ENCODE results near the gene CEND1.
A peak's percentile ranks its signal among the peaks of the same experiment; 100 is the strongest.

The CEND1 gene

DNA sequence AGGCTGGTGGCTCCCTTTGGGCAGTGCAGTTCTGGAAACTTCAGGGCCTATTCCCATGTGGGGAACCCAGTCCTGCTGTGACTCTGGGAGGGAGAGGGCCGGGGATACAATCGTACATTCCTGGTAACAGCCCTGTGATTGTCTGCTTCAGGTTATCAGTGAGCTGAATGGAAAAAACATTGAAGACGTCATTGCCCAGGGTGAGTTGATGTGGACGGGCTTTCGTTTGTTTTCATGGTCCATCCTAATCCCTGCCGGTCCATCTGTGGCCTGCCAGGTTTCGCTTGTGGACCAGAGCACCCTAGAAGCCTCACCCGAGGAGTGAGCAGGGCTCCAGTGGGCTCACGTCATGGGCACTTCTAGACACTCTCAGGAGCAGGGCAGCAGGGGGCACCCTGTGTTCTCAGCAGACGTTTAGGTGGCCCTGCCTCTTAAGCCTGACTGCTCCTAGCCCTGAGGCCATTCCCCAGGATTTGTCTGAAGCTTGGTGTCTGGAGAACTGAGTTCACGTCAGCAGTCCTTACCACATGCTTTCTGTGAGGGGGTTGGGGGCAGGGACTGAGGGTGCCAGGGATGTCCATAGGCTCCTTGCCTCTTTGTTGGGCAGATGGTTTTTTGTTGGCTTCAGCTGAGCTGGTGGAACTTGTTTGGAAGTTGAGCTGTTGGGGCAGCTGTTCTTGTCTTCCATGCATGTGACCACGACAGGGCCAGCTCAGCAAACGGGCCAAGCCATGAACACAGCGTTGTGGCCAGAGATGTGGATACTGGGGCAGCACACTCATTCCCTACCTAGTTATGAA lies 21.8 kb upstream of the CEND1 start:
- no peak for DNase-seq

GRCh38 chr11:810040-810567 lies 20.2 kb upstream of the CEND1 start:
- DNase-seq, result no peak

DNA sequence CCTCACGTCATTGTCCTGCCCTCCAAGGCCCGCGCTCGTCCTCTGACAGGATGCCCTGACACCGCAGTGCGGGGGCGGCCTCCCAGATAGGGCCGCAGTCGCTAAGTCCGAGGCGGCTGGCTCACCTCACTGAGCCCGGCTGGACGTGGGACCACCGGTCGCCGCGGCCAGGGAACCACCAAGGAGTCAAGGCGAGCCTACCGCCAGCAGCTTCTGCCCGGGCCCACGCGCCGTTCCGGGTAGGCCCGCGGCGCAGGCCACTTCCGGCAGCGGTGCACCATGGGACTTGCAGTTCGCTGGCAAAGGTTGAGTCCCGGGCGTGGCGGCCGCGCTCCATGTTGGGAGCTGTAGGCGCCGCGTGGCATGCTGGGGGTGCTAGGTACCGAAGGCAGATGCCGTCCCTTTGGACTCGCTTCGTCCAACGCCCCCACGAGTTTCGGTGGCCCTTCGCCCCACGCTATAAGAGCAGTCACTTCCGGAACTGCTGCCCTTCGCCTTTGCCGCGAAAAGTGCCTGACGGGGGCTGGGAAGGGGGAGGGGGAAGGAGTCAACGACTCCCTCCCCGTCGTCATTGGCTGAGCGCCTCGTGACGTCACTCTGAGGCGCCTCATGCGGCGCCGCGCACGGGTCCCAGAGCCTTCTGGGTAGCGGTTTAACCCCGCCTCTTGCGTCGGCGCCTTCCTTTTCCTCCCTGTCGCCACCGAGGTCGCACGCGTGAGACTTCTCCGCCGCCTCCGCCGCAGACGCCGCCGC lies 19.6 kb upstream of the CEND1 start, which contains the start of gene RPLP2:
TSS of gene RPLP2 (plus strand) at position 681 of the 753 bp plus-strand sequence. CDS start 268 bp downstream, outside the sequence.
- DNase-seq, result peak; percentile 98

DNA sequence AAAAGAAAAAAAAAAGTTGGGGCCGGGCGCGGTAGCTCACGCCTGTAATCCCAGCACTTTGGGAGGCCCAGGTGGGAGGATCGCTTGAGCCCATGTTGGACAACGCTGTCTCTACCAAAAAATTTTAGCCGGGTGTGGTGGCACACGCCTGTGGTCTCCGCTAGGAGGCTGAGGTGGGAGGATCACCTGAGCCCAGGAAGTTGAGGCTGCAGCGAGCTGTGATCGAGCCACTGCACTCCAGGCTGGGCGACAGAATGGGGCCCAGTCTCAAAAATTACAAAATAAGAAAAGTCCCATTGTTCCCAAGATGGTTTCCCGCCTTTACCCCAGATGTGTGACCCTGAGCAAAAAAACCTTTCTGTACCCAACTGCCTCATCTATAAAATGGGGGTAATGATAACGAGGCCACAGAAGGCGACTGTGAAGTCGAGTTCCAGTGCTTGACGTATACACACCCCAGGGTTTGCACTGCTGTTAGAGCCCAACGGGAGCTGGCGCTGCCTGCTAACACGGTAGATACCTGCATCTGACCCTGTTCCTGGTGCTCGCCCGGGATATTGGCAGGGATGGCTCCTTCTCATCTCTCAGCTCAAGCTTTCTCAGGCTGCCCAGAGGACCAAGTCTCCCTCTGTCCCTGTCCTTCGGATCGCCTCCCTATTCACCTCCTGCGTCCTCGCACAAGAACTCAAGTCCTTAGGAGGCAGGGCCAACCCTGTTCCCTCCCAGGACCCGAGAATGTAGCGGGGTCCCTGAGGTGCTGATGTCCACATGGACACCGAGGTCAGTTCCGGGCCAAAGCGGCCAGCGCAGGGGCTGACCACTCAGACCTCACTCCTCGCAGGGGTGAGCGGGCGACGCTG lies 18.8 kb upstream of the CEND1 start:
- no peak for DNase-seq

- DNase-seq, result no peak
These were observed 14.7 kb upstream of the CEND1 start for GRCh38 chr11:804599-804964.

DNA sequence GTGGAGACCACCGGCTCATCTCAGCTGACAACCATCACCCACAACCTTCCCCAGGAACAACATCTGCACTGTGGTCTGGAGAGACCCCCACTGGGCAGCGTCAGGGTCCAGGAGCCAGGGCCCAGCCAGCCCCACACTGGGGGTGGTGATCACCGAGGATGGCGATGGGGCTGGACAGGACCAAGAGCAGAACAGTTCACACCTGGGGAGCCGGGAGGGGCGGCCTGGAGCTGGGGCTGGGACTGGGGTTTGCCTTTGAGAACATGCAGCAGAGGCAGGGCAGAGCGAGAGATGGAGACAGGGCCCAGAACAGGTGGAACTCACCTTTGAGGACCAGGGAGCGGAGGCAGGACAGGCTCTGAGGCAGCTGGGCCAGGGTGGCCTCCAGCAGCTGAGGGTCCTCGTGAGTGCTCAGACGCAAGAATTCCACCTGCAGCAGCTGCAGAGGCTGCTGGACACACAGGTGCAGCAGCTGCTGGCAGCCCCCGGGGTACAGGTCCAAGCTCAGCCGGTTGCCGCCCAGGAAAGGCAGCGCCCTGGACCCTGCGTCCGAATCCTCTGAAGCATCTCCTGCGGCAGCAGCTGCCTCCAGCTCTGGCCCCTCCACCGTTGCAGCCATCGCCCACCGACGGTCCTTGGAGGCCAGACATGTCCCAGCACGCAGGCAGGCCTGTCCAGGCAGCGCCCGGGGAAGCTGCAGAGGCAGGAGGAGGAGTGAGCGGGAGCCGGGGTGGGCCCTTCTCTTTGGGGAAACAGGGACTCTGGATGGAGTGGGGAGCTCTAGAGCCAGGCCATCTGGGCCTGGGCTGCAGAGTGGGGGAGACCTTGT lies 14.1 kb upstream of the CEND1 start:
- DNase-seq, result no peak

DNA sequence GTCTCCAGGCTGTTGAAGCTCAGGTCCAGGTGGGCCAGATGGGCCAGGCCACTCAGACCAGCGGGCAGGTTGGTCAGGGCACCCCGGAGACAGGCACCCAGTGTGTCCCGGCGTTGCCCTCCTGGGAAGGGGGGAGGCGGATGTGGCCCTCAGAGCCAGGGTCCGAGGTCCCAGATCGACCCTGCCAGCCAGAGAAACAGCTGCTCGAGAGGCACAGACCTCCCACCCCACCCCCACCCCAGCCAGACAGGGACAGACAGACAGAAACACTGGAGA lies 13.5 kb upstream of the CEND1 start:
- no peak for DNase-seq

GRCh38 chr11:802693-803466 lies 13.0 kb upstream of the CEND1 start:
- DNase-seq, result no peak

DNA sequence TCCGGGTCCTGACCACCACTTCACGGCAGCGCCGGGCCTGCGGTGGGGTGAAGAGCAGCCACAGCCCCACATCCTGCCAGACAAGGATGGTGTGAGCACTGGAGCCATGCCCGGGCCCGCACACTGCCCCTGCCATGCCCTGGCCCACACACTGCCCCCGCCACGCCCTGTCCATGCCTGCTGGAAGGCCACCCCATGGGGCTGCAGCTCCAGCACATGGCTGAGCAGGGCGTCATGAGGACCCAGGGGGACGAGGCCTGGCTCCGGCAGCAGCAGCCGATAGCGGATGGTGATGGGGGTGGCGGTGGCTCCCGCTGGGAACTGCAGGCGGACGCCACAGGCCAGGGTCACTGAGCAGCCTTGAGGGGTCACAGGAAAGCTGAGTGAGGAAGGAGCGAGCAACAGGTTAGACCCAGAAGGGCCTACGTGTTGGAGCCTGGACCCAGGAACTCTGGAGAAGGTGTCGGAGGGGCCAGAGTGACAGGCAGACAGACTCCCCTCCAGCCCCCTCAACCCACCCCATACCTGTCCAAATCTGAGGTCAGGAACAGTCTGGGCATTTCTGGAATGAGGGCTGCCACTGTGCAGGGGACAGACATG lies 12.2 kb upstream of the CEND1 start:
- no peak for DNase-seq

DNA sequence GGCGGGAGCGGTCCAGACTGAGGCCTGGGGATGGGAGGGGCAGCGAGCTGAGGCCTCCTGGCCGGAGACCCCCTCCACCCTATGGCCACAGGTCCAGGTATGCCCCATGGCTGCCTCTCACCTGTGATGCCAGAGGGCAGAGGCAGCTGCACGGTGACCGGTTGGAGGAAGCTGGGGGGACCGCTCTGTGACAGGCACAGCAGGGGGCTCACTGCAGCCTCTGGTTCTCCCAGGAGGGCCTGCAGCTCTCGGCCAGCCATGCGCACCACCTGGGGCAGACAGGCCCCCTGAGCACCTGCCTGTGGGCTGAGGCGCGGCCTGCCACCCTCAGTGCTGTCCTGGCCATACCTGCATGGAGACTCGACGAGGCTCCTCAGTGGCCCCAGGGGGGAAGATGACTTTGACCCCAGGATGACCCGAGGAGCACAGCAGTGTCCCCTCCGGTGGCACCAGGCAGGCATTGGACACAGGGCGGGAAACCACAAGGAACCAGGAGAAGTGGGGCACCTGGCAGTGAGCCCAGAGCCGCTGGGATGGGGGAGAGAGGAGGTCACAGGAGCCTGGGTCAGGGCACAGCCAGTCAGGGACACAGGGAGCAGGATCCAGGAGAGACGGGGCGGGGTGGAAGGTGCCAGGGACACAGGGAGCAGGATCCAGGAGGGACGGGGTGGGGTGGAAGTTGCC lies 11.3 kb upstream of the CEND1 start:
- no peak for DNase-seq

- no peak for DNase-seq
These were observed 10.6 kb upstream of the CEND1 start for GRCh38 chr11:800473-800872.

GRCh38 chr11:799641-800316 lies 9.9 kb upstream of the CEND1 start:
- DNase-seq, result no peak

DNA sequence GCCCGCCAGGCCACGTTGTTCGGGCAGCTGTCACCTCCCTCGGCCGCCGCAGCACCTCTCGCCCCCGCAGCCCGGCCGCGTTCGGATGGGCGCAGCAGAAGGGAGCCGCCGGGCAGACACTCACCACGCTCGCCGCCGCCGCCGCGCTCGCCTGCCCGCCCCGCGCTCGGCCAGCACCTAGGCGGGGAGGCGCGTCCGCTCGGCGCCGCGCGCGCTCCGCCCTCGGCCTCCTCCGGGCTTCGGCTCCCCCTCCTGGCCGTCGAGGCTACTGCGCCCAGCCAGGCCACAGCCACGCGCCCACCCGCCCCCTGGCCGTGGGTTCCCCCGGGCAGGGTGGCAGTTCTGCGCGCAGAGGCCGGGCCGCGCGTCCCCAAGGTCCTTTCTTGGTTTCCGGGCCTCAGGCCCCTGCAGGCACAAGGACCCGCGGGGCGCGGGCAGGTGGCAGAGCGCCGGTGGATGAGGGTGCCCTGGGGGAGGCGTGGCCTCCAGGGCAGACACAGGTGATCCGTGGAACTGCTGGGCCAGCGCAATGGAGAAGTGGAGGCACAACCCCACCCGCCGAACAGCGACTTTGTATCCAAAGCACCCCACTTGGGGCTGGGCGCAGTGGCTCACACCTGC lies 8.3 kb upstream of the CEND1 start, which contains the start of gene SLC25A22:
TSS of gene SLC25A22 (minus strand) at position 189 of the 621 bp plus-strand sequence. CDS start 3,275 bp downstream, outside the sequence.
- peak; percentile 87 for DNase-seq

DNA sequence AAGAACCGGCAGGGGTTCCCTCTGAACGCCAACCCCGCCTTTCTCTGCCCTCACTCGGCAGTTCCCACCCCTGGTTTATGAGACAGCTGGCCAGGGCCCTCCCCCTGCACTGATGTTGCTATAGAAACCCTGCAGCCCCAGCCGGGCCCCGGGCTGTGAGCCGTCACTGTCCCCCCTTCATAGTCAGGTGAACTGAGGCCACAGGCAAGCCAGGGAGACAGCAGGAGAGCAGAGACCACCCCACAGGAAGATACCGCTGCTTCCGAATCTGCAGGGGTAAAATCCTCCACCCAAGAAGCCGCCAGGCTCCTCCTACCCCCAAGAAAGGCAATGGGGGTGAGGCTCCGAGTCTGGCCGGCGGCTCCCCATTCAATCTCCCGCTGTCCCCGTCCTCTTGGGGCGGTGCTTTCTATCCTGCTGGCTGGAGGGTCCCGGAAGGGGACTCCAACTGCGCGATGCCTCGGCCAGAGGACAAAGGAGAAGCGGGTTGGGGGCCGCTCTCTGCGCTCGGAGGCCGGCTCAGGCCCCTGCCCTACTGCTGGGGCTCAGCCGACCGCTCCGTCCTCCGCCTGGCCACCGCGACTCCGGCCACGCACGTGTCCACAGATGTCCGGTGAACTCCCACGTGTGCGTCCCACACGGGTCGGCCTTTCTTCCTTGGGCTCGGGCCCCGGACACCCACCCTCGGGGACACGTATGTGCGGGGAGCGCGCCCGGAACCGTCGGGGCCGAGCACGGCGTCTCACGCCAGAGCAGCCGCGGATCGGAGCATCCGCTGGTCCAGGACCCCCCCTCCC lies 7.6 kb upstream of the CEND1 start:
- DNase-seq, result peak; percentile 93

- no peak for DNase-seq
These were observed 6.8 kb upstream of the CEND1 start for GRCh38 chr11:796565-797295.

- peak; percentile 93 for DNase-seq
These were observed 6.0 kb upstream of the CEND1 start for GRCh38 chr11:795634-796564.

All from femur (tissue), 1 donor.